AG04449 (cell line): ENCODE results near the gene PIGL.
A peak's percentile ranks its signal among the peaks of the same experiment; 100 is the strongest.

ENCODE experiments used
- CTCF ChIA-PET: fragments of 350-600 bp; formaldehyde crosslinking; extraction: SDS; loops from one replicate; lab custom pipeline; 2021; ENCODE audit warnings: antibody characterized with exemption; lab: Yijun Ruan, JAX
- POLR2A ChIA-PET: fragments of 400-600, 350-600 bp; formaldehyde crosslinking; extraction: SDS; loops from one replicate; lab custom pipeline; 2020; ENCODE audit warnings: antibody characterized with exemption, inconsistent platforms; lab: Yijun Ruan, JAX
- DNase-seq: peaks from one replicate; pipeline ENCODE4 v3.0.0-alpha.2; 2010; ENCODE audit warnings: low read depth, low spot score
- H3K4me3 ChIP-seq: 2 replicates; pipeline ENCODE4 v1.5.1; 2011; ENCODE audit warnings: low read depth, mild to moderate bottlenecking, control low read depth, low read length
- TF ChIP-seq, protein P1 (sequence below): IDR thresholded peaks from one replicate; pipeline ENCODE4 v1.5.1; 2011; ENCODE audit warnings: mild to moderate bottlenecking, moderate library complexity, low read length, control low read depth, inconsistent platforms; ENCODE audit not compliant: insufficient read depth; ENCODE audit errors: missing control alignments

PIGL gene

DNA sequence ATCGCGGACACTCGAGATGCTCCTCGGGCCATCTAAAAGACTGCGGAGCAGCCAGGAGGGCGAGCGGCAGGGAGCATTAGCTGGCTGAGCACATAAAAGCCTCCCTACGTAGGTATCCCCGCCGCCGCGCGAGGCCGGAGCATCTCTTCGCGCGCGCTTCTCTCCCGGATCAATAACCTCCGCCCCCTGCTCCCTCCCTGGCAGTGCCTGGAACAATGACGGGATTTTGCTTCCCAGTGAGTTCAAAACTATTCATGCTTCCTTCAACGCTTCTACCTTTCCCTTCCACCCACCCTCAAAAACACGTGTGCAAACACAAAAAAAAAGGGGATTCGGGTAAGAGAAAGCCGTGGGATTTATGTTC, 135.3 kb downstream of the PIGL start:
- CTCF ChIA-PET = interaction anchor here (0.7 to 7.7 kb wide), 14 partner anchors 8 to 237 kb away, joined by 3 to 141 read pairs (median 4); no protein-coding TSS in a partner anchor
- peak overlapping the region; percentile 67 for H3K4me3 ChIP-seq
- DNase-seq = no peak
- POLR2A ChIA-PET = interaction anchor here (0.7 to 3.1 kb wide), 4 partner anchors 28 to 1711 kb away, joined by 3 to 13 read pairs (median 4); partner anchors contain the start of gene UBB
- TF ChIP-seq, protein P1, sequence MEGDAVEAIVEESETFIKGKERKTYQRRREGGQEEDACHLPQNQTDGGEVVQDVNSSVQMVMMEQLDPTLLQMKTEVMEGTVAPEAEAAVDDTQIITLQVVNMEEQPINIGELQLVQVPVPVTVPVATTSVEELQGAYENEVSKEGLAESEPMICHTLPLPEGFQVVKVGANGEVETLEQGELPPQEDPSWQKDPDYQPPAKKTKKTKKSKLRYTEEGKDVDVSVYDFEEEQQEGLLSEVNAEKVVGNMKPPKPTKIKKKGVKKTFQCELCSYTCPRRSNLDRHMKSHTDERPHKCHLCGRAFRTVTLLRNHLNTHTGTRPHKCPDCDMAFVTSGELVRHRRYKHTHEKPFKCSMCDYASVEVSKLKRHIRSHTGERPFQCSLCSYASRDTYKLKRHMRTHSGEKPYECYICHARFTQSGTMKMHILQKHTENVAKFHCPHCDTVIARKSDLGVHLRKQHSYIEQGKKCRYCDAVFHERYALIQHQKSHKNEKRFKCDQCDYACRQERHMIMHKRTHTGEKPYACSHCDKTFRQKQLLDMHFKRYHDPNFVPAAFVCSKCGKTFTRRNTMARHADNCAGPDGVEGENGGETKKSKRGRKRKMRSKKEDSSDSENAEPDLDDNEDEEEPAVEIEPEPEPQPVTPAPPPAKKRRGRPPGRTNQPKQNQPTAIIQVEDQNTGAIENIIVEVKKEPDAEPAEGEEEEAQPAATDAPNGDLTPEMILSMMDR = no peak

DNA sequence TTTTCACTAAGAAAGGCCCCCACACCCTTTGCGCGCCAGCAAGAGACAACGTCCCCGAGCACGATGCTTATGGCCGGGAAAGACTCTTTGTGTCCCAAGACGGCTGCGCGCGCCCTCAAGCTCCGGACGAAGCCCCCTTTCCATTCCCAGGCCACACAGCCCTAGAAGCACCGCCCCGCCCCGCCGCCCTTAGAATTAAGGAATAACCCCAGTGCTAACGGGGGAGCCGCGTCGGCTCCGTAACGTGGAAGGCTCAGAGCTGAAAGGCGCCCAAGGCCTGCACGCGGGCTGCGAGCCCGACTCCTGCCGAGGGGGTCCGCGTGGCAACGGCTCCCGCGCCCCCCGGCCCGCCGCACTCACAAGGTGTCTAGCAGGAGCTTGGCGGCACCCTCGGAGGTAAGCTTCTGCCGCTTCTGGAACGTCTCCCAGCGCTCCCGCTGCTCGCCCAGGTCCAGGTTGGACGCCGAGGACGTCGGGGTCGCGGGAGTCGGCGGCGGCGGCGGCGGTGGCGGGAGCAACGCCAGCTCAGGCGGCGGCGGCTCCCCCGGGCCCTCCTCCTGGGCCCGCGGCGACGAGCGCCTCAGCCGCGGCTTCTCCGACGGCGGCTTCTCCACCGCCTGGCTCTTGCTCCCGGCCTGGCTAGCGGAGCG, 135.8 kb downstream of the PIGL start:
- POLR2A ChIA-PET = interaction anchor here (1.2 to 3.1 kb wide), 3 partner anchors 11 to 67 kb away, joined by 3 to 13 read pairs (median 6); partner anchors contain the start of gene UBB
- TF ChIP-seq, protein P1 = no peak
- CTCF ChIA-PET = interaction anchor here (0.5 to 7.7 kb wide), 28 partner anchors 8 to 290 kb away, joined by 3 to 141 read pairs (median 3); partner anchors contain the start of gene NCOR1
- H3K4me3 ChIP-seq = peak overlapping the region; percentile 67
- DNase-seq = no peak

DNA sequence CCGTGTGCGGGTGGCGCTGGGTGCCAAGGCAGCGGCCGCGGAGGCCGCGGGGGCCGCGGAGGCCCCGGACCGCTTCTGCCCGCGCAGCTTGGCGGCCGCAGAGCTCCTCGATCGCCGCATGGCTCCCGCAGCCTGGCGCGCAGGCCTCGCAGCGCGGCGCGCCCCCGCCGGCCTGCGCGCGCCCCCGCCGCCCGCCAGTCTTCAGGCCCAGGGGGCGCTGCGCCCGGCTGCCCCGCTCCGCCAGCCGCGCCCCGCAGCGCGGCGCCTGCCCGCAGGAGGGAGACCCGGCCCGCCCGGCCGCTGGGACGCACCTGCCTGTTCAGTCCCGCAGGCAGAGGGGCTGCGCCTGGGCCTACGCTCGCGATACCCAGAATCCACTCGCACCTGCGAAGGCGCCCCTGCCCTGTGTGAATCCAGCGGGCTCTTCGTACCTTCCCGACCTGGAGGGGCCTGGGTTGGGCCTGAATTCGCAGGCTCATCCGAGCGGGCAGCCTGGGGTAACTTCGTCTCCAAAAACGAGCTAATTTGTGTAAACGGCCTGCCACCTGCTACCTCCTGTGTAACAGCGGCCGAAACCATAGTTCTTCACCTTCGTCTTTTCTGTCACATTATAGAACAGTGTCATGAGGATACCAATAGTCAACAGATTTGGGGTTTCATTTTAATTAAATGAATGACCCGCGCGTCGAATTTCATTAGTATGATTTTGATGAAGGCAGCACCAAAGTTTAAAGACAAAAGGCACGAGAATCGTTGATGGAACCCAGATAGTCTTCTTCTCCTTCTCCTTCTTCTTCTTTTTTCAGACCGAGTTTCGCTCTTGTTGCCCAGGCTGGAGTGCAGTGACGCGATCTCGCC, 136.5 kb downstream of the PIGL start, which contains the start of gene CENPV:
CENPV (minus strand) TSS at position 153 of the 858 bp plus-strand sequence; CDS start at position 120, 33 bp downstream.
- peak within 1 kb of the TSS; percentile 67 for H3K4me3 ChIP-seq
- TF ChIP-seq, protein P1 = no peak
- no peak for DNase-seq
- POLR2A ChIA-PET = interaction anchor here (1.2 to 3.1 kb wide), 3 partner anchors 10 to 67 kb away, joined by 3 to 13 read pairs (median 6); partner anchors contain the start of gene UBB
- CTCF ChIA-PET = interaction anchor here (0.5 to 7.7 kb wide), 28 partner anchors 9 to 291 kb away, joined by 3 to 141 read pairs (median 3); partner anchors contain the start of gene NCOR1

DNA sequence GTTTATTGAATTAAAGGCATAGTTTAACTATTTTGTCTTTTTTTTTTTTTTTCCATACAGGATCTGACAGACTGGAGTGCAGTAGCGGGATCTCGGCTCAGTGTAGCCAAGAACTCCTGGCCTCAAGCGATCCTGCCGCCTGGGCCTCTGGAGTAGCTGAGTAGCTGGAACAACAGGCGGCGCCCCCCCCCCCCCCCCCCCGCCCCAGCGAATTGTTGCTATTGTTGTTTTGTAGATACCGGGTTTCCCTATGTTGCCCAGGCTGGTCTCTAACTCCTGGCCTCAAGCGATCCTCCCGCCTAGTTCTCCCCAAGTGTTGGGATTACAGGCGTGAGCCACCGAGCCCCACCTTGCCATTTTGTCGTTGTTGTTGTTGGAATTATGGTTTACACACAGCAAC, 137.6 kb downstream of the PIGL start:
- no peak for DNase-seq
- ChIA-PET CTCF (interaction anchor here (1.7 to 7.7 kb wide), 5 partner anchors 10 to 167 kb away, joined by 4 to 141 read pairs (median 14); no protein-coding TSS in a partner anchor), POLR2A (no interaction called here)
- TF ChIP-seq, protein P1 = no peak
- H3K4me3 ChIP-seq = no peak overlapping the region

DNA sequence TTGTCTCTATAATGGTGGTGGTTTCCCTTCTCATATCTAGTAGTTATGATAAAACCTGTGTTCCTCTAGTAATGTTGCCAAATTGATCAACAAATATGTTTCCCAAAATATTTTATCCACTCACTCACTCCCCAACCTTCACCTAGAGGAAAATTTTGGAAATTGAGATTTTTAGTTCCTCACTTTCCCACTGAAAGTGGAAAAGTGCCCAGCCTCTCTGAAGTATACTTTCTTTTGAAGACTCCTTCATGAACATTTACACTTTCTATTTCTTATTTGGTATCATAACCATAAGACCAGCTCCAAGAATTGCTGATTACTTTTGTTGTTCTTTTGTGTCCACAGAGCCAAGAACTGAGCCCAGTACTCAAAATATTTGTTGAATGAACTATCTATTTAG, 141.4 kb downstream of the PIGL start:
- TF ChIP-seq, protein P1 = no peak
- DNase-seq = no peak
- H3K4me3 ChIP-seq = no peak overlapping the region
- POLR2A ChIA-PET = interaction anchor here (0.7 kb wide), 1 partner anchor 15 kb away, joined by 3 read pairs; no protein-coding TSS in a partner anchor
- CTCF ChIA-PET = interaction anchor here (1.6 to 3.7 kb wide), 2 partner anchors 7 to 16 kb away, joined by 5 to 9 read pairs; no protein-coding TSS in a partner anchor
